Hypothalamus (tissue), 51 donors: ENCODE data around the gene MED17.
"Not testable (repeated sequence)": the region's sequence is repeated elsewhere in the genome, so short reads cannot be mapped to it uniquely, and the experiment has no call there.

Source experiments
- DNase-seq, 51 donors: peaks; one replicate each; lab custom pipeline; 2025; lab: John Stamatoyannopoulos, UW

The MED17 gene

DNA sequence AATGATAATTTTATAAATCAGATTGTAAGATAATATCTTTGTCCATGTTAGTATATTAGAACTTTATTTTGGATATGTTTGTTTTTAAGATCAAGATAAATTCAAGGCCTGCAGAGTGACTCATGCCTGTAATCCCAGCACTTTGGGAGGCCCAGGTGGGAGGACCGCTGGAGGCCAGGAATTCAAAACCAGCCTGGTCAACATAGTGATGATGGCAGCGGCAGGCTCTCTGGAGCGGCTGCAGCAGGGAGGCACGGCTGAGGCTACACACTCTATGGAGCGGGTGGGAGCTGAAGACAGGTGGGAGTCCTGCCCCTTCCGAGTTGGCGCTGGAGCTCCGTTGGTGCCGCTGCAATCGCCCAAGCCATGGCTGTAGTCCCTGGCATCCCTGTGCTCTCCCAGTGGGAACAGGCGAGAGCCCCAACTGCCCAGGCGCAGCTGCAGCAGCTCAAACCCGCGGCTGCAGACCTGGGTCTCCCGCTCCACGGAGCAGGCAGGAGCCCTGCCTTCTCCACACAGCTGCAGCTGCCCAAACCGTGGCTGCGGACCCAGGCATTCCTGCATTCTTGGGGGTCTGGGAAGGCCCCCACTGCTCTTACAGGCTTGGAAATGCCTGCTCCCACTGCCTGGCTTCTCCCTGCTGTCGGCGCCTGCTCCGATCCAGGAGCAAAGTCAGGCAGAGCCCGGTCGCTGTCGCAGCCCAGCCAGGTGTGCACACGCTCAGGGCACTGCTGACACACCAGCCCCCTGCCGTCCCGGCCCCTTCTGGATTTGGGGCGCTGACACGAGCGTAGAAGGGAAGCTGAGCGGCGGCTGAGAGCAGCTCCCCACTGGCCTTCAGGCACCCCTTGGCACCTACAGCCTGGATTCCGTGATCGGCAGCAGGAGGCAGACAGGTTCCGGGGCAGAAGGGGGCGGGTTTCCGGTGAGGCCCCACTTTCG is 25.9 kb upstream of the MED17 start:
- DNase-seq, result no peak

DNA sequence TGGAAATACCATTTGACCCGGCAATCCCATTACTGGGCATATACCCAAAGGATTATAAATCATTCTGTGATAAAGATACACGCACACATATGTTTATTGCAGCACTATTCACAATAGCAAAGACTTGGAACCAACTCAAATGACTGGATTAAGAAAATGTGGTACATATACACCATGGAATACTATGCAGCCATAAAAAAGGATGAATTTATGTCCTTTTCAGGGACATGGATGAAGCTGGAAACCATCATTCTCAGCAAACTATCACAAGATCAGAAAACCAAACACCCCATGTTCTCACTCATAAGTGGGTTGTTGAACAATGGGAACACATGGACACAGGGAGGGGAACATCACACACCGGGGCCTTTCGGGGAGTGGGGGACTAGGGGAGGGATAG is 25.0 kb upstream of the MED17 start:
- DNase-seq, result not testable (repeated sequence)

DNA sequence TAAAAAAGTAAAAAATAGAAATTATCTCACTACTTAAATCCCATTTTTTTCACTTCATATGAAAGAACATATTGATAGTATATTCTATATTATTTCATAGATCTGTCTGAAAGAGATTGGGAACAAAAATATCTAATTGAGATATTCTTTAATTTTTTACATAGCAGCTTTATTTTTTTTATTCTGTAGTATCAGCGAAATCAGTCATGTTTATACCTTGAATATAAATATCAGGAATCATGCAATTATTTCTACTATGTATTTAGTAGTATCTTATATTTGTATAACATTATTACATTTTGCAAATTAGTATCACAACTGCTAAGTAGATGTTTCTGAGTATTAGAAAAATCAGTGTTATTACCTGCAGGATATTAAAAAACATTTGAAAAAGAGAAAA is 22.2 kb upstream of the MED17 start:
- DNase-seq, result no peak

DNA sequence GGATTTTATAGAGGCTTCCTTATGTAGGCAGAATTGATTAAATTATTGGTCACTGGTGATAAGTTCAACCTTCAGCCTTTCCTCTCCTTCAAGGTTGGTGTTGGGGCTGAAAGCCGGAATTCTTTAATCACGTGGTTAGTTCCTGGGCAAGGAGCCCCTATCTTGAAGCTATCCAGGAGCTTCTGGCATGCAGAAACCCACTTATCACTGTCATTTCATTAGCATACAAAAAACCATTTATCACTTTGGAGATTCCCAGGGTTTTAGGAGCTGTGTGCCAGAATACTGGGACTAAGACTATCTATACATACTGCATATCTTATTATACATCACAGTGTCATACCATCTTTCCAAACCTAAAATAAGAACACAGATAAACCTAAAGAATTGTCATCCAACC is 18.5 kb upstream of the MED17 start:
- no peak for DNase-seq

DNA sequence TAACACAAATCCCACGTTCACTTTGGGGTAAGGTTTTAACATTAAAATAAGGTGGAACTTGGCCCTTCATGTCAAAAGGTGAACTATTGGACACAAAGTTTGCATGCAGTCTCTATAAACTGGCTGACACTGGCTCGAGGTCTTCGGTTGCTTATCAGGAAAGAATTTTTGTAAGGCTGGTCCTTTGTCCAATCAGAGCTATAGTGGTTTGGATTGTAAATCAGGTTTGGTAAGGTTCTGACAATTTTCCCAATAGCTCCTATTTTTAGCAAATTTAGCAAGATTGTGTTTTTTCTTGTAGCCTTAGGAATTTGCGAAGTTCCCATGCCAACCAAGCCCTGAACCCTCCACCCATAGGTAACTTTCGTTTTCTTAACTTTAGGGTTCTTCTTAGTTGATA is 17.6 kb upstream of the MED17 start:
- DNase-seq, result no peak

DNA sequence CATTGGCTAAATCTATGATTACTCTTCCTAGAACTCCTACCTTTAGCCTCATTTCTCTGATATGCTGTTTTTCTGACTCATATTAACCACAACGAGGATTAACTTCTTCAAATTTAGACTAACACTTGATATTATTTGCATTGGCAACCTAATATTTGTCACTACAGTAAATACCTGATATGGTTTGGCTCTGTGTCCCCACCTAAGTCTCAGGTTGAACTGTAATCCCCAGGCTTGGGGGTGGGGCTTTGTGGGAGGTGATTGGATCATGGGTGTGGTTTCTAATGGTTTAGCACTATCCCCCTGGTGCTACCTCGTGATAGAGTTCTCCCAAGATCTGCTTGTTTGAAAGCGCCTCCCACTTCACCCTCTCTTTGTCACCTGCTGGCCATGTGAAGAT is 17.1 kb upstream of the MED17 start:
- DNase-seq, result no peak

DNA sequence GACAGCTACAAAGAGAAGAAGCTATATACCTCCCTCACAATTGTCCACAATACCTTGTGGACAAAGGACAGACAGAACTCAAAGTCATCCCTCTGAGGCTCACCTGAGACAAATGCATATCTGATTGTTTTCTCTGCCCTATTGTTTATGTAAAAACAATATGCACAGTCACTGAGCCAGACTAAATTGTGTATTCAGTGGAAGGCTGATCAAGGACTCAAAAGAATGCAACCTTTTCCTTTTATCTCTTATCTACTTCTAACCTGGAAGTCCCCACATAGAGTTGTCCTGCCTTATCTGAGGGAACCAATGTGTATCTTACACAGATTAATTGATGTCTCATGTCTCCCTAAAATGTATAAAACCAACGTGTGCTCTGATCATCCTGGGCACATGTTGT is 13.9 kb upstream of the MED17 start:
- no peak for DNase-seq

DNA sequence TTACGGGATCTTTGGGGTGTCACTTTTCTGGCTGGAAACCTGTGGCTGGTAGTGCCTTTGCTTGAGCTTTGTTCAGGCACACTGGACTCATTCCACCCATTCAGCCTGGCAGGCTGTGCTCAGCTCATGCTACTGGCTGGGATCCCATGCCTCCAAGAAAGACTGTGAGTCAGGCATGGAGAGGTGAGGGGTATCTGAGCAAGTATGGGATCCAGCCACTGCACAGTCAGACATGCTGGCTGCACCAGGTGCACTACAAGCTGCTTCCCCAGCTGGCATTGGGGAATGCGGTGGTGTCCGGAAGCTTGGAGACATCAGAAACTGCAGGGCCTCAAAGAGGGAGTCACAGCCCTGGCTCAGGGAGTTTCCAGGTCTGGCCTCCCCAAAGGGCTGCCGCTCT is 12.0 kb upstream of the MED17 start:
- no peak for DNase-seq

DNA sequence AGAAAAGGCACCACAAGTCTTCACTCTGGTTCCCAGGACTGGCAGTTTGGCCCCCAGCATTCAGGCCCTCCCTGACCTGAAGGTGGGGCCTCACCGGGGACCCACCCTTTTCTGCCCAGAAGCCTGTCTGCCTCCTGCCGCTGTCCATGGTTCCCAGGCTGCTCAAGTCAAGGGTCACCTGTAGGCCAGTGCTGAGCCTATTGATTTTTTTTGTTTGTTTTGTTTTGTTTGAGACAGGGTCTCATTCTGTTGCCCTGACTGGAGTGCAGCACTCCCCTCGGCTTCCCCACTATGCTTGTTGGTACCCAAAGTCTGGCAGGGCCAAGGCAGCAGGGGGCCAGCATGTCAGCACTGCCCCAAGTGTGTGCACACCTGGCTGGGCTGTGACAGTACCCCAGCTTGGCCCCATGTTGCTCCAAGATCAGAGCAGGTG is 11.0 kb upstream of the MED17 start:
- DNase-seq, result no peak

DNA sequence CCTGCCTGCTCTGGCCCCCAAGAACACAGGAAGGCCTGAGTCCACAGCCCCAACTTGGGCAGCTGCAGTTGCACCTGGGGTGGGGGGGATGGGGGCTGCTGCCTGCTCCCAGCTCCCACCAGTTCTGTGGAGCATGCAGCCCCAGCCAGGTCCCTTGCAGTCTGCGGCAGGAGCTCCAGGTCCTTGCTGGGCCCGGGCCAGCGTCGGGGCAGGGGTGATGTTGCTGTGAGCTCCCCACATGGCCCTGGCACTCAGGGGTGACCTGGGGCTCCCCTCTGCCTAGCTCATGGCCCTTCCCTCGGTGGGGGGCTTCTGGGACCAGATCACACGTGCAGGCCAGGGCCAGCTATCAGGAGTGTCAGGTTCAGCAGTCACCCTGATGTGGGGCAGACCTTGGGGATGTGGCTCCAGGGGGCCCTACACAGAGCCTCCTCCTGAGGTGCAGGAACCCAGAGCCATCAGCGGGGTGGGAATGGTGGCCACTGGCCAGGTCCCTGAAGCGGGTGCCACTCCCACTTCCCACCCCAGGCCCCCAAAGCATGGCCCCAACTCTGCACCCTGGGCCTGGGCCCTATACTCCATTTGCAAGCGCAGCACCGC is 10.4 kb upstream of the MED17 start:
- no peak for DNase-seq

DNA sequence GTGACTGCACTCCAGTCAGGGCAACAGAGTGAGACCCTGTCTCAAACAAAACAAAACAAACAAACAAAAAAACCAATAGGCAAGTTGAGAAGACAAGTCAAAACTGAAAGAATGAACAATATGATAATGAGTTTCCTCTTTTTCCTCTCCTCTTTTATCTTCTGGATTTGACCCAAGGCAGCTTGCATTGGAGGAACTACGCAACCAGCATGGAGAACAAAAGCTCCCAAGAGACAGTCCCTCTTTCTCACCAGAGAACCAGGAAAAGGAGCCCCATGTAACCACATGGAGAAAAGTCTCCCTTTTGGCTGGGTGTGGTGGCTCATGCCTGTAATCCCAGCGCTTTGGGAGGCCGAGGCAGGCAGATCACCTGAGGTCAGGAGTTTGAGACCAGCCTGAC is 9.5 kb upstream of the MED17 start:
- not testable (repeated sequence) for DNase-seq

DNA sequence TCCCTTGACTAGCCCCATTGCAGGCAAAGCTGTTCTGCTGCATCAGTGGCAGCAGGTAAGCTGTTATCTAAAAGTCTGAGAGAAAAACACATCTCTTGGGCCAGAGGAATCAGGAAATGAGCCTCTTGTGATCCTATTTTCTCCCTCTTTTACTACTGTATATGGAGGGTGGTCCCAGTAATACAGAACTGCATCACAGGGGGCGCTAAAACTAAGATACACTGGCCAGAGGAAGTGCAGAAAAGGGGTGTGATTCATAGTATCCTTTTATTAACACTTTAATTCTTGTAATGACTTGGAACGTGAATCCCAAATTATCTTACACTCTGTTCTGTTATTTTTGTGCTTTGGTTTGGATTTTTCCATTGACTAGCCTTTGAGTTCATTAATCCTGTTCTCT is 8.8 kb upstream of the MED17 start:
- DNase-seq, result no peak

DNA sequence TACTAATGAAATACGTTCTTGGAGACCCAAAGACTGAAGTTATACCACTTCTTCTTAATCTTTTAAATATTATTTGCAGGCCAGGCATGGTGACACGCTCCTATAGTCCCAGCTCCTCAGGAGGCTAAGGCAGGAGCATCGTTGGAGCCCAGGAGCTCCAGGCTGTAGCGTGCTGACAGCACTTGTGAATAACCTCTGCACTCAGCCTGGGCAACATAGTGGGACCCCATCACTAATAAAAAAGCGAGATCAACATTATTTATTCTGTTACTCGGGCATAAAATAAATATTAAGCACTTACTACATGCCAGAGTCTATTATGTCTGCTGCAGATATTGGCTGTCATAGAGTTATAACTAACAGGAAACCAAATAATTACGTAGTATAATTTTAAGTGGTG is 720 bp upstream of the MED17 start:
- no peak for DNase-seq

DNA sequence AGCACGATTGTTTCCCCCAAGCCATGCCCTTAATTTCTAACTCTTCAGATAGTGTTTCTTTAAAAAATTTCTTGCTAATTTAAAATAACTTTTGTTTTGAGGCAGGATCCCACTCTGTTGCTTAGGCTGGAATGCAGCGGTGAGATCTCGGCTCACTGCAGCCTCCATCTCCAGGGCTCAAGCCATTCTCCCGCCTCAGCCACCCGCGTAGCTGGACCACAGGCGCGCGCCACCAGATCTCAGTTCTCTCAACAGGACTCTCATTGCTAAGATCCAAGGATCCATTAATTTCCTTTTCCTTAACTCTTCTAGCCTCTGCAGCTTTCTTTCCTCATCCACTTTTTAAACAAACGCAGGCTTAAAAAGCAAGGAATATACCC is 327 bp upstream of the MED17 start:
- peak in 2 of 51 donors; percentile 41 to 64 for DNase-seq

DNA sequence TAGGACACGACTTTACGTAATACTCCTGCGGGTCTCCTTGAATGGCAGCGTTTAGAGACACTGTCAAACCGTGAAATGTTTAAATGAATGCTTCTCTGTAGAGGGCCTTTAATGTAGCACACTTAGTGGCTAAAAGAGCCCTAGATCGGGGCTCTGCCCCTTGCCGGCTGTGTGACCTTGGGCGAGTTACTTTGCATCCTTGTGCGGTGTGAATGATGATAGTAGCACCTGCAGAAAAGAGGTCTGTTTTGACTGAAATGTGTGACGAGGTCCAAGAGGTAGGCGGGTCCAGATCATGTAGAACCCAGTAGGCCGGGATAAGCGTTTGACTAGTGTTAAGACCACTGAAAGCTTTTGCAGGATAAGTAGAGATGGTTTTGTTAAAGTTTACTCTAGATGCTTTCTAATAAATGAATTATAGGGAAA is 866 bp downstream of the MED17 start:
- no peak for DNase-seq

DNA sequence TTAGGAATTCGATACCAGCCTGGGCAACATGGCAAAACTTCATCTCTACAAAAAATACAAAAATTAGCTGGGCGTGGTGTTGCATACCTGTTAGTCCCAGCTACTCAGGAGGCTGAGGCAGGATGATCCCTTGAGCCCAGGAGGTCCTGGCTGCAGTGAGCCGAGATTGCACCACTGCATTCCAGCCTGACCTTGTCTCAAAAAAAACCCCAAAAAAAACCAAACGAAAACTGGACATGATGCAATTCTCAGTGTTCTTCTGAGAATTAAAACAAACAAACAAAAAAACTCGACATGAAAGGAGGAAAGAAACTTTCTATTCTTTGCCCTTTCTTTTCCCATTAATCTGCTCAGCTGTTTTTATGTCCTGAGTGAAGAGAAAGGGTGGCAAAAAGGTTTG is 7.4 kb downstream of the MED17 start:
- DNase-seq, result no peak

DNA sequence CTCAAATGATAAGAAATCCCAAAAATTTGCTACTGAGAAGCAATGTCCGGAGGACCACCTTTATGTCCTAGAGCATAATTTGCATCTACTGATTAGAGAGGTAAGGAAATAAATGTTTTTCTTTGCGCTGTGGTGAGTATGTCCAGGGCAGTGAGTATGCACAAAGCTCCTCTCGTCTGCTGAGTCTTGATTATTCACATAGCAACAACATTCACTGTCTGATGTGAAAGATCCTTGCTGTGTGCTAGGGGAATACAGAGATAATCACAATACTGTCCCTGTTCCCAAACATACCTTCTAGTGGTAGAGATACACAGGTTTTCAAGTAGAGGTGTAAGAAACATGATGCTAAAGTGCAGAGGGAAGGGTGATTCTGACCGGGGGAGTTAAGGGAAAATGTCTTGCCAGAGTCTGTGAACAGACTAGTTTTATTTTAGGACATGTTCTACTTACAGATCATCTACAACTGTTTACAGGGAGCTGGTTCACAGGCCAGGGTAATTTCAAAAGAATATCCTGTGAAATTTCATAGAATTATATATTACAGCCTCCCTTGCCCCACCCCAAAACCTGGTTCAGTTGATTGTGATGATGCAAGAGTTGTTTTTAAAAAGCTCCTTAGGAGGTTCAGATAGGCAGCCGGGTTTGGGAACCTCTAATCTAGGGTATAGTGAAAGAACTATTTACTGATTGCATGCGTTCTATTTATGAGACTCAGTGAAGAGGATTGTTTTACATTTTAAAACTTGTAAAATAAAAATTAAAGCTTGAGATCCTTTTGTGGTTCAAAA is 12.6 kb downstream of the MED17 start:
- DNase-seq, result no peak

DNA sequence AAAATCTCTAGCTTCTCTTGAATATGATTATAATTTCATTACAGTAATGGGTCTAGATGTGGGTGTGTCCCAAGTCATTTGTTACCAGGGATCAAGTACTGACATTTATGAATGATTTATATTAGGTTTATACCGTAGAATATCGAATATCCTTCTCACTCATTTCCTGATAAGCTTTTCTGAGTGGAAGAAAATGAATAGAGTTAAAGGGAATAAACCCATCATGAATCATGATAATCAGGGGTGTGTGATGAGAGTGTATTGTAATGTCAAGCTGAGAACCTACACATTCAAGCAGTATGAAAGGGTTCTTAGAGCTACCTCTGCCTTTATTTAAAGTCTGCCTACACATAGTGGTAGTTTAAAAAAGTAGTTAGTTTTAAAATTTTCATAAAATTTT is 17.3 kb downstream of the MED17 start:
- DNase-seq, result no peak

DNA sequence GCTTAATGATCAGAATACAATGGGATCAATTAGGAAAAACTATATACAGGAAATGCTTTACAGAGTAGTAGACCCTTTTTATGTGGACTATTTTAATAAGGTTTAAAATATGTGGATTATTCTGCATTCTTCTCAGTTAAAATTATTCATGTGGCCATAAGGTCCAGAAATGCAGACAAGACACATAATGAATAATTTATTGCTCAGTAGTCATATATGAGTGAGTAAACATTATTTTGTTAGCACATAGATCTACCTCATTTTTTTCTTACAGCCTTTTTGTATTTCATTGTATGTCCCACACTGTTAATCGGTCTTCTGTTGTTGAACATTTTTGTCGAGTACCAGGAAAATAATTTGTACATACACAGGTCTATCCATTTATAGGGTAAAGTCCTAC is 20.8 kb downstream of the MED17 start:
- no peak for DNase-seq

DNA sequence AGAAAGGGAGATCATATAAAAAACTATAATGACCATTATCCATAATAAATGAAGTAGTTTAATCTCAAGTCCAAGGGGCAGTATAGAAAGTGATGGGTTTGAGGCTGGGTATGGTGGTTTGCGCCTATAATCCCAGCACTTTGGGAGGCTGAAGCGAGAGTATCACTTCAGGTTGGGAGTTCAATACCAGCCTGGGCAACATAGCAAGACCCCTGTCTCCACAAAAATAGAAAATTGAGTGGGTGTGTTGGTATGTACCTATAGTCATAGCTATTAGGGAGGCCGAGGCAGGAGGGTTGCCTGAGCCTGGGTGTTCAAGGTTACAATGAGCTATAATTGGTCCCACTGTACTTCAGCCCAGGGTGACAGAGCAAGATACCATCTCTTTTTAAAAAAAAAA is 23.9 kb downstream of the MED17 start:
- no peak for DNase-seq

DNA sequence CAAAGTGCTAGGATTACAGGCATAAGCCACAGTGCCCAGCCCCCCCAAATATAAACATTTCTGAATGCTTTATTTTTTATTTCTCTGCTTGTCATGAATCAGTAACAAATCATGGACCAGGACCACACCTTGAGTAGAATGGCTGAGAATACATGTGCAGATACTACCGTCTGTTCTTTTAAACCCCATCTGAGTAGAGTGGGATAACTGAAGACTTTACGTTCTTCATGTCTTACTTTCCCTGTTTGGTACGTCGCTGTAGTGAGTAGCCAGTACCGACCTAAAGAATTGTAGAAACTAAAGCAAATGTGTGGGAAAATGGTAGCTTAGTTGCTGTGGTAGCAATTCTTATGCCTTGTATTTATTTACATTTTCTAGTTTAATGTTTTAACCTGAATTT is 29.9 kb downstream of the MED17 start:
- no peak for DNase-seq
